WTC11 (cell line): Measurements from ENCODE around the gene ARHGAP18.

Experiments
- CDX4 ChIP-seq: fragments of 250-450 bp; sonication (Bioruptor Pico); IDR thresholded peaks from 2 replicates; pipeline ENCODE4 v1.9.0; 2021; ENCODE audit warnings: moderate library complexity, mild to moderate bottlenecking, inconsistent platforms, borderline replicate concordance
- CTCF ChIP-seq: fragments of 200-600 bp; IDR thresholded peaks from 2 replicates; pipeline ENCODE4 v1.8.0; 2022; ENCODE audit warnings: antibody characterized with exemption
- GABPB1 ChIP-seq: sonication (generic); formaldehyde crosslinking; IDR thresholded peaks from 2 replicates; pipeline ENCODE4 v1.8.1; 2023; ENCODE audit warnings: mild to moderate bottlenecking, missing genetic modification reagents
- PREB ChIP-seq: sonication (generic); formaldehyde crosslinking; IDR thresholded peaks from 2 replicates; pipeline ENCODE4 v1.8.1; 2022; ENCODE audit warnings: mild to moderate bottlenecking, missing genetic modification reagents, moderate library complexity, borderline replicate concordance
- TP53 ChIP-seq: sonication (generic); formaldehyde crosslinking; IDR thresholded peaks from 2 replicates; pipeline ENCODE4 v1.8.1; 2023; ENCODE audit warnings: mild to moderate bottlenecking, missing genetic modification reagents
- ZNF281 ChIP-seq: sonication (generic); formaldehyde crosslinking; IDR thresholded peaks from 2 replicates; pipeline ENCODE4 v1.8.0; 2023; ENCODE audit warnings: mild to moderate bottlenecking, missing genetic modification reagents

- no peak for TF ChIP-seq PREB
- TF ChIP-seq CTCF: no peak
- no peak for TF ChIP-seq TP53 (CRISPR knock-in tag)
- TF ChIP-seq GABPB1 (CRISPR knock-in tag): no peak
- no peak for TF ChIP-seq ZNF281 (CRISPR knock-in tag)
- no peak for TF ChIP-seq CDX4 (CRISPR knock-in tag)
Measured at GRCh38 chr6:129750360-129750759, 40.4 kb upstream of the ARHGAP18 start.
